K562 (cell line): ENCODE data around the gene RGS9. TPM values are rescaled to one million over a fixed set of nuclear protein-coding genes. Genes with fewer than 3 reads are reported as not detected.
"Not testable (repeated sequence)": the region's sequence is repeated elsewhere in the genome, so short reads cannot be mapped to it uniquely, and the experiment has no call there.

Experiments
- ATAC-seq: fragments of 200-7000 bp; cut with Tn5 transposase; 3 replicates; pipeline ENCODE4 v1.9.1; 2020; ENCODE audit warnings: moderate library complexity
- BruUV-seq: library from RNA; stranded (reverse); fragments of 400-500 nt; replicated peaks from 2 replicates; lab custom pipeline; 2021; lab: Mats Ljungman, UMichigan
- CTCF ChIA-PET: fragments of 300-600 bp; formaldehyde crosslinking; extraction: SDS; loops from one replicate; lab custom pipeline; 2021; ENCODE audit warnings: low intra/inter-chr PET ratio; lab: Yijun Ruan, JAX
- POLR2A ChIA-PET: fragments of 300-600, 350-650 bp; sonication (Branson Sonifier 250); formaldehyde crosslinking; extraction: SDS; loops from one replicate; lab custom pipeline; 2021; ENCODE audit warnings: antibody characterized with exemption, inconsistent platforms; lab: Yijun Ruan, JAX
- DNase-seq, 4 experiments: peaks; one replicate each; pipeline versions ENCODE4 v3.0.0 to v3.0.0-alpha.2; 2011 to 2018; ENCODE audit warnings: low spot score in 3 of 4, mixed read lengths in 3 of 4; ENCODE audit errors: extremely low read depth in 1 of 4
- FAIRE-seq: peaks from 2 replicates; lab custom pipeline; 2011; peaks lifted over from hg19 to GRCh38; lab: Jason Lieb, UNC
- H2AFZ ChIP-seq: 2 replicates; pipeline ENCODE4 v1.6.0; 2011; ENCODE audit warnings: low read depth, low read length, control low read depth, inconsistent platforms
- H3K27ac ChIP-seq: fragments of 200-600 bp; 3 replicates; pipeline ENCODE4 v1.8.0; 2011; ENCODE audit warnings: low read depth, mild to moderate bottlenecking, control low read depth, inconsistent platforms, low read length, moderate library complexity, mixed read lengths; ENCODE audit errors: extremely low read depth
- H3K27me3 ChIP-seq, 2 experiments: fragments of 300-600 bp in 1 of 2; 2 replicates in 1 of 2; 3 replicates in 1 of 2; pipeline versions ENCODE4 v1.6.0 to v1.8.0; 2011; ENCODE audit warnings: inconsistent platforms in 2 of 2, low read length in 2 of 2, mild to moderate bottlenecking in 1 of 2, mixed read lengths in 1 of 2, moderate library complexity in 1 of 2; ENCODE audit not compliant: control insufficient read depth in 2 of 2, insufficient read depth in 2 of 2
- H3K36me3 ChIP-seq: fragments of 300-600 bp; 3 replicates; pipeline ENCODE4 v1.8.0; 2011; ENCODE audit warnings: mild to moderate bottlenecking, low read length, inconsistent platforms; ENCODE audit not compliant: control insufficient read depth, insufficient read depth
- H3K4me1 ChIP-seq, 2 experiments: fragments of 200-600 bp in 1 of 2; replicated peaks in 1 of 2; 2 replicates in 1 of 2; 3 replicates in 1 of 2; pipeline versions ENCODE4 v1.5.1 to v1.8.0; 2011; ENCODE audit warnings: inconsistent platforms in 2 of 2, low read length in 2 of 2, mild to moderate bottlenecking in 1 of 2, mixed read lengths in 1 of 2, moderate library complexity in 1 of 2; ENCODE audit not compliant: control insufficient read depth in 2 of 2, insufficient read depth in 2 of 2
- H3K4me2 ChIP-seq: 2 replicates; pipeline ENCODE4 v1.6.1; 2011; ENCODE audit warnings: low read length, control low read depth, inconsistent platforms, mixed read lengths; ENCODE audit not compliant: insufficient read depth
- H3K4me3 ChIP-seq: fragments of 200-600 bp; sonication (generic), shearing (Covaris generic); 2 replicates; pipeline ENCODE4 v1.5.1; 2016; ENCODE audit warnings: control low read depth, inconsistent platforms
- H3K79me2 ChIP-seq: fragments of 200-600 bp; 3 replicates; pipeline ENCODE4 v1.8.0; 2011; ENCODE audit warnings: low read length, inconsistent platforms; ENCODE audit not compliant: control insufficient read depth, insufficient read depth
- H3K9ac ChIP-seq, 2 experiments: 2 replicates each; pipeline versions ENCODE4 v1.6.0 to v1.6.1; 2011; ENCODE audit warnings: low read depth in 2 of 2, low read length in 2 of 2, control low read depth in 1 of 2, inconsistent platforms in 1 of 2, mild to moderate bottlenecking in 1 of 2, mixed read lengths in 1 of 2; ENCODE audit not compliant: insufficient read depth in 1 of 2
- H3K9me1 ChIP-seq: one replicate; pipeline ENCODE4 v1.6.0; 2011; ENCODE audit warnings: inconsistent platforms, mild to moderate bottlenecking, low read length, moderate library complexity; ENCODE audit not compliant: control insufficient read depth, insufficient read depth
- H3K9me3 ChIP-seq: replicated peaks from 2 replicates; pipeline ENCODE4 v1.5.1; 2011; ENCODE audit warnings: low read depth, low read length, inconsistent platforms; ENCODE audit not compliant: control insufficient read depth, insufficient read depth
- H4K20me1 ChIP-seq: replicated peaks from 2 replicates; pipeline ENCODE4 v1.6.1; 2011; ENCODE audit warnings: low read length, inconsistent platforms, mixed read lengths; ENCODE audit not compliant: control insufficient read depth, insufficient read depth
- ATF7 ChIP-seq: fragments of 450-650 bp; IDR thresholded peaks from 2 replicates; pipeline ENCODE4 v1.7.1; 2014; ENCODE audit warnings: mild to moderate bottlenecking, moderate library complexity
- CHD2 ChIP-seq: IDR thresholded peaks from 2 replicates; pipeline ENCODE4 v1.6.1; 2011; ENCODE audit warnings: low read depth, low read length
- L3MBTL2 ChIP-seq: fragments of 450-650 bp; IDR thresholded peaks from 2 replicates; pipeline ENCODE4 v1.6.1; 2016; ENCODE audit warnings: mild to moderate bottlenecking, moderate library complexity
- RBM25 ChIP-seq: fragments of 200-400 bp; formaldehyde crosslinking; IDR thresholded peaks from 2 replicates; pipeline ENCODE4 v1.6.1; 2018; ENCODE audit warnings: low read length, low read depth, moderate library complexity; ENCODE audit not compliant: severe bottlenecking
- WGBS: fragments of 100-300 bp; shearing (Covaris generic); methylation state at CpG from one replicate; pipeline ENCODE4 v1.1.6; 2016; ENCODE audit warnings: low coverage, mixed read lengths; ENCODE audit not compliant: insufficient coverage; ENCODE audit errors: missing lambda C conversion rate; 5-methylcytosine and 5-hydroxymethylcytosine counted together
- in situ Hi-C: fragments of 300-500 bp; cut with MboI; formaldehyde crosslinking; loops from 4 replicates; pipeline ENCODE4 v1.15.0; 2018; ENCODE audit warnings: inconsistent platforms, mixed read lengths
- intact Hi-C: fragments of 100-400 bp; cut with micrococcal nuclease; formaldehyde crosslinking; loops from 2 replicates; pipeline ENCODE4 v1.14.2; 2022
- polyA plus RNA-seq, 8 experiments: library from polyadenylated mRNA; depleted of rRNA in 4 of 8; stranded (reverse) in 5 of 8; unstranded in 3 of 8; fragments of >200 nt; fragmentation: Nextera tagmentation in 2 of 8; fragmentation: Illumina TruSeq in 1 of 8; extraction: Ambion mirVana in 2 of 8; extraction: Trizol in 1 of 8; gene quantifications; 2 replicates each; pipeline versions ENCODE4 v1.2.1 to v1.2.3, GENCODE V29; 2011 to 2014; ENCODE audit warnings: inconsistent platforms in 1 of 8, missing spikeins in 1 of 8
- total RNA-seq, 7 experiments: library from RNA; depleted of rRNA in 6 of 7; stranded (reverse); fragments of >200 nt in 6 of 7; fragmentation: Illumina TruSeq in 2 of 7; extraction: Trizol in 2 of 7; gene quantifications; 2 replicates each; pipeline versions ENCODE4 v1.2.1 to v1.2.3, GENCODE V29; 2011 to 2021; ENCODE audit warnings: low replicate concordance in 1 of 7
- TF ChIP-seq, protein P1 (sequence below): fragments of 450-650 bp; IDR thresholded peaks from 2 replicates; pipeline ENCODE4 v1.6.1; 2014; ENCODE audit warnings: low read depth, mild to moderate bottlenecking, moderate library complexity, borderline replicate concordance
- TF ChIP-seq, protein P2 (sequence below): fragments of 450-650 bp; IDR thresholded peaks from 2 replicates; pipeline ENCODE4 v1.6.1; 2016; ENCODE audit warnings: mild to moderate bottlenecking, moderate library complexity

The RGS9 gene
- total and polyA plus RNA-seq, 9 of the 15 experiments (the other 6 are each of a cell fraction or from before 2014, with no cell fraction given): 0.18 to 1.4 (median 0.55) TPM

DNA sequence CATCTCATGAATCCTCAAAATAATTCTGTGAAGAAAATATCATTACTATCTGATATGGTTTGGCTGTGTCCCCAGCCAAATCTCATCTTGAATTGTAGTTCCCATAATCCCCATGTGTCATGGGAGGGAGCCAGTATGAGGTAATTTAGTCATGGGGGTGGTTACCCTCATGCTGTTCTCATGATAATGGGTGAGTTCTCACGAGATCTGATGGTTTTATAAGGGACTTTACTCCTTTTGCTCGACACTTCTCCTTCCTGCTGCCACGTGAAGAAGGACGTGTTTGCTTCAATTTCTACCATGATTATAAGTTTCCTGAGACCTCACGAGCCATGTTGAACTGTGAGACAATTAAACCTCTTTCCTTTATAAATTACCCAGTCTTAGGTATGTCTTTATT is 20.7 kb upstream of the RGS9 start:
- FAIRE-seq: peak; percentile 59
- not testable (repeated sequence) for H3K36me3 ChIP-seq
- TF ChIP-seq L3MBTL2: peak; percentile 59; the same call in 1 of the 2 replicates
- TF ChIP-seq RBM25: peak; percentile 8
- TF ChIP-seq, protein P1, sequence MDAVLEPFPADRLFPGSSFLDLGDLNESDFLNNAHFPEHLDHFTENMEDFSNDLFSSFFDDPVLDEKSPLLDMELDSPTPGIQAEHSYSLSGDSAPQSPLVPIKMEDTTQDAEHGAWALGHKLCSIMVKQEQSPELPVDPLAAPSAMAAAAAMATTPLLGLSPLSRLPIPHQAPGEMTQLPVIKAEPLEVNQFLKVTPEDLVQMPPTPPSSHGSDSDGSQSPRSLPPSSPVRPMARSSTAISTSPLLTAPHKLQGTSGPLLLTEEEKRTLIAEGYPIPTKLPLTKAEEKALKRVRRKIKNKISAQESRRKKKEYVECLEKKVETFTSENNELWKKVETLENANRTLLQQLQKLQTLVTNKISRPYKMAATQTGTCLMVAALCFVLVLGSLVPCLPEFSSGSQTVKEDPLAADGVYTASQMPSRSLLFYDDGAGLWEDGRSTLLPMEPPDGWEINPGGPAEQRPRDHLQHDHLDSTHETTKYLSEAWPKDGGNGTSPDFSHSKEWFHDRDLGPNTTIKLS: 0 out of 2 replicates have a peak, but pooled peaks have one; percentile 31
- TF ChIP-seq, protein P2, sequence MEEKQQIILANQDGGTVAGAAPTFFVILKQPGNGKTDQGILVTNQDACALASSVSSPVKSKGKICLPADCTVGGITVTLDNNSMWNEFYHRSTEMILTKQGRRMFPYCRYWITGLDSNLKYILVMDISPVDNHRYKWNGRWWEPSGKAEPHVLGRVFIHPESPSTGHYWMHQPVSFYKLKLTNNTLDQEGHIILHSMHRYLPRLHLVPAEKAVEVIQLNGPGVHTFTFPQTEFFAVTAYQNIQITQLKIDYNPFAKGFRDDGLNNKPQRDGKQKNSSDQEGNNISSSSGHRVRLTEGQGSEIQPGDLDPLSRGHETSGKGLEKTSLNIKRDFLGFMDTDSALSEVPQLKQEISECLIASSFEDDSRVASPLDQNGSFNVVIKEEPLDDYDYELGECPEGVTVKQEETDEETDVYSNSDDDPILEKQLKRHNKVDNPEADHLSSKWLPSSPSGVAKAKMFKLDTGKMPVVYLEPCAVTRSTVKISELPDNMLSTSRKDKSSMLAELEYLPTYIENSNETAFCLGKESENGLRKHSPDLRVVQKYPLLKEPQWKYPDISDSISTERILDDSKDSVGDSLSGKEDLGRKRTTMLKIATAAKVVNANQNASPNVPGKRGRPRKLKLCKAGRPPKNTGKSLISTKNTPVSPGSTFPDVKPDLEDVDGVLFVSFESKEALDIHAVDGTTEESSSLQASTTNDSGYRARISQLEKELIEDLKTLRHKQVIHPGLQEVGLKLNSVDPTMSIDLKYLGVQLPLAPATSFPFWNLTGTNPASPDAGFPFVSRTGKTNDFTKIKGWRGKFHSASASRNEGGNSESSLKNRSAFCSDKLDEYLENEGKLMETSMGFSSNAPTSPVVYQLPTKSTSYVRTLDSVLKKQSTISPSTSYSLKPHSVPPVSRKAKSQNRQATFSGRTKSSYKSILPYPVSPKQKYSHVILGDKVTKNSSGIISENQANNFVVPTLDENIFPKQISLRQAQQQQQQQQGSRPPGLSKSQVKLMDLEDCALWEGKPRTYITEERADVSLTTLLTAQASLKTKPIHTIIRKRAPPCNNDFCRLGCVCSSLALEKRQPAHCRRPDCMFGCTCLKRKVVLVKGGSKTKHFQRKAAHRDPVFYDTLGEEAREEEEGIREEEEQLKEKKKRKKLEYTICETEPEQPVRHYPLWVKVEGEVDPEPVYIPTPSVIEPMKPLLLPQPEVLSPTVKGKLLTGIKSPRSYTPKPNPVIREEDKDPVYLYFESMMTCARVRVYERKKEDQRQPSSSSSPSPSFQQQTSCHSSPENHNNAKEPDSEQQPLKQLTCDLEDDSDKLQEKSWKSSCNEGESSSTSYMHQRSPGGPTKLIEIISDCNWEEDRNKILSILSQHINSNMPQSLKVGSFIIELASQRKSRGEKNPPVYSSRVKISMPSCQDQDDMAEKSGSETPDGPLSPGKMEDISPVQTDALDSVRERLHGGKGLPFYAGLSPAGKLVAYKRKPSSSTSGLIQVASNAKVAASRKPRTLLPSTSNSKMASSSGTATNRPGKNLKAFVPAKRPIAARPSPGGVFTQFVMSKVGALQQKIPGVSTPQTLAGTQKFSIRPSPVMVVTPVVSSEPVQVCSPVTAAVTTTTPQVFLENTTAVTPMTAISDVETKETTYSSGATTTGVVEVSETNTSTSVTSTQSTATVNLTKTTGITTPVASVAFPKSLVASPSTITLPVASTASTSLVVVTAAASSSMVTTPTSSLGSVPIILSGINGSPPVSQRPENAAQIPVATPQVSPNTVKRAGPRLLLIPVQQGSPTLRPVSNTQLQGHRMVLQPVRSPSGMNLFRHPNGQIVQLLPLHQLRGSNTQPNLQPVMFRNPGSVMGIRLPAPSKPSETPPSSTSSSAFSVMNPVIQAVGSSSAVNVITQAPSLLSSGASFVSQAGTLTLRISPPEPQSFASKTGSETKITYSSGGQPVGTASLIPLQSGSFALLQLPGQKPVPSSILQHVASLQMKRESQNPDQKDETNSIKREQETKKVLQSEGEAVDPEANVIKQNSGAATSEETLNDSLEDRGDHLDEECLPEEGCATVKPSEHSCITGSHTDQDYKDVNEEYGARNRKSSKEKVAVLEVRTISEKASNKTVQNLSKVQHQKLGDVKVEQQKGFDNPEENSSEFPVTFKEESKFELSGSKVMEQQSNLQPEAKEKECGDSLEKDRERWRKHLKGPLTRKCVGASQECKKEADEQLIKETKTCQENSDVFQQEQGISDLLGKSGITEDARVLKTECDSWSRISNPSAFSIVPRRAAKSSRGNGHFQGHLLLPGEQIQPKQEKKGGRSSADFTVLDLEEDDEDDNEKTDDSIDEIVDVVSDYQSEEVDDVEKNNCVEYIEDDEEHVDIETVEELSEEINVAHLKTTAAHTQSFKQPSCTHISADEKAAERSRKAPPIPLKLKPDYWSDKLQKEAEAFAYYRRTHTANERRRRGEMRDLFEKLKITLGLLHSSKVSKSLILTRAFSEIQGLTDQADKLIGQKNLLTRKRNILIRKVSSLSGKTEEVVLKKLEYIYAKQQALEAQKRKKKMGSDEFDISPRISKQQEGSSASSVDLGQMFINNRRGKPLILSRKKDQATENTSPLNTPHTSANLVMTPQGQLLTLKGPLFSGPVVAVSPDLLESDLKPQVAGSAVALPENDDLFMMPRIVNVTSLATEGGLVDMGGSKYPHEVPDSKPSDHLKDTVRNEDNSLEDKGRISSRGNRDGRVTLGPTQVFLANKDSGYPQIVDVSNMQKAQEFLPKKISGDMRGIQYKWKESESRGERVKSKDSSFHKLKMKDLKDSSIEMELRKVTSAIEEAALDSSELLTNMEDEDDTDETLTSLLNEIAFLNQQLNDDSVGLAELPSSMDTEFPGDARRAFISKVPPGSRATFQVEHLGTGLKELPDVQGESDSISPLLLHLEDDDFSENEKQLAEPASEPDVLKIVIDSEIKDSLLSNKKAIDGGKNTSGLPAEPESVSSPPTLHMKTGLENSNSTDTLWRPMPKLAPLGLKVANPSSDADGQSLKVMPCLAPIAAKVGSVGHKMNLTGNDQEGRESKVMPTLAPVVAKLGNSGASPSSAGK: peak; percentile 45; the same call in 1 of the 2 replicates
- TF ChIP-seq CHD2: peak; percentile 78
- TF ChIP-seq ATF7: peak; percentile 53; the same call in 1 of the 2 replicates
- TF ChIP-seq, all 486 proteins: peak for 6; not testable (repeated sequence) for 480
- H3K9me3 ChIP-seq, H3K4me1 ChIP-seq, H3K9me1 ChIP-seq, H3K4me3 ChIP-seq, DNase-seq, CTCF ChIA-PET, in situ Hi-C loops, intact Hi-C loops, H3K9ac ChIP-seq, H3K27ac ChIP-seq, H4K20me1 ChIP-seq, BruUV-seq, H3K4me2 ChIP-seq, H3K79me2 ChIP-seq, H3K27me3 ChIP-seq: not testable (repeated sequence)
- ATAC-seq: peak; percentile 47; the same call in 1 of the 3 replicates
- WGBS: 19% methylated on average over 5 of the region's 5 CpGs
- peak overlapping the region; percentile 58 for H2AFZ ChIP-seq
- POLR2A ChIA-PET: interaction anchor here (1.7 kb wide), 1 partner anchor 10 kb away, joined by 5 read pairs; no protein-coding TSS in a partner anchor
